ENCODE measurements around the gene SLC35D1.
"Not testable (repeated sequence)": the region's sequence is repeated elsewhere in the genome, so short reads cannot be mapped to it uniquely, and the experiment has no call there.

Gene SLC35D1

DNA sequence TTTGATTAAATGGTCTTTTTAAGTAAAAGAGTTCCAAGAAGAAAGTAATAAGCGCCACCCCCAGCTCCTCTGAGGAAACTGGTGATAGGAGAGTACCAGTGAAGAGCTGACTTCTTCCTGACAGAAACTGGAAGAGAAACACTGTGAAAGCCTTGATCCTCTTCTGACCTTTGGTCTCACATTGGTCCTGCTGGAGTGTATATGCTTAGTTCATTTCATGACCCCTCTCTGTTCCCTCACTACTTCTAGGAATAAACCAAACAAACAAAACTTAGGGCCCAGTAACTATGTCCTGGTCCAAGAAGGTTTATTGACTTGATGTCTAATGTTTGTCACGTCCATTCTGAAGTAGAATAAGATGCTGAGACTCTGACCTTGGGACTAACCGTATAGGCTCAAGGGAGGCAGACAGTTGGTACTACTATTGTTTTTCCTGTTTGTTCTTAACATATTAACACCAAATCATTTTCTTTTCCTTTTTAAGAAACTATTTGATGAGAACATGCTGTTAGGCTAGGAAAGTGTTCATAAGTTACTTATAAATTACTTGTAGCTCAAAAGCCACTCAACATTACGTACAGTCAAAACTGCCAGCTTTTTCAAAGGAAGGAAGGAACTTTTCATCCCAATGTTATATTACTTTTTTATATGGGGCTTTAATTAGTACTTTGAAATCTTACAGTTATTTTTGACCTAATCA, 71.2 kb downstream of the SLC35D1 start:
- DNase-seq: no peak

DNA sequence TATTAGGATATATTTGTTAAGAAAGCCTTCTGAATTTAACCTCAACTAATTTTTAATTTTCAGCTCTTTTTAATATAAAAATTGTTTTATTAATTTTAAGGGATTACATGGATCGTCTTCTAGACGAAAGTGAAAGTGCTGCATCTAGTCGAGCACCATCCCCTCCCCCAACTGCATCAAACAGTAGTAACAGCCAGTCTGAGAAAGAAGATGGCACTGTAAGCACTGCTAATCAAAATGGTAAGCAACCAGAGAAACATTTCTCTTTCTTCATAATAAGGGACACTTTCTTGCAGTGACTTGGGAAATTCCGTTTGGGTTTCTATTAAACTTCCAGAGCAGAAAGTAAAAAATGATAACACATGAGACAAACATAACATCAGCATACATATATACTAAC, 72.3 kb downstream of the SLC35D1 start:
- no peak for DNase-seq

DNA sequence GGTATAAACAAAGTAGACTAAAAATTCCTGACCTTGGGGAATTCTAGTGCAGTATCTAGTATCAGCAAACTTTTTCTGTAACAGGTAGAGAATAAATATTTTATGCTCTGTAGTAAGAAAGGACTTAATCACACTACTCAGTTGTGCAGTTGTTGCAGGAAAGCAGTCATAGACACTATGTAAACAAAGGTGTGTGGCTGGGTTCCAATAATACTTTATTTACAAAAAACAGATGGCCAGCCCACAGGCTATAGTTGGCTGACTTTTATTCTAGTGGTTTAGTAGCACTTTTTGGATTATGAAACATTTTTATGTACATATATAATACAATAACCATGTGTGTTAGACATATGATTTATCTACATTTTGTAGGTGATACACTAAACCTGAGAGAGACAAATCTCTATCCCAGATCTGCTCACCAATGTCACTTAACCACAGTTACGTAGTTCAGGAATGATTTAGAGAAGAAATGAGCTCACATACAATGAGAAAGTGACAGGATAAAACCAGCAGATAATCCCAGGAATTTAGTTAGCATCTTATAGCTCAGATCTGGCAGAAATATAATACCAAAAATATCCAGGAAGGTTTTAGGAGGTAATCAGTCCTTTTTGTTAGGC, 73.1 kb downstream of the SLC35D1 start:
- DNase-seq: no peak

DNA sequence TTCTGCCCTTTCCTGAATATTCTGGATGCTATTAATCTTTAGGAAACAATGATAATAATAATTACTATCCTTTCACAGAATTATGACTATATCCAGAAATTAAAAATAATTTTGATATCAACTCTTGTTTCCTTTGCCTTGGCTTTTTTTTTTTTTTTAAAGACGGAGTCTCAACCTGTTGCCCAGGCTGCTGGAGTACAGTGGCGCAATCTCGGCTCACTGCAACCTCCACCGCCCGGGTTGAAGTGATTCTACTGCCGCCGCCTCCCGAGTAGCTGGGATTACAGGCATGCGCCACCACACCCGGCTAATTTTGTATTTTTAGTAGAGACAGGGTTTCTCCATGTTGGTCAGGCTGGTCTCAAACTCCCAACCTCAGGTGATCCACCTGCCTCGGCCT, 74.3 kb downstream of the SLC35D1 start:
- not testable (repeated sequence) for DNase-seq

DNA sequence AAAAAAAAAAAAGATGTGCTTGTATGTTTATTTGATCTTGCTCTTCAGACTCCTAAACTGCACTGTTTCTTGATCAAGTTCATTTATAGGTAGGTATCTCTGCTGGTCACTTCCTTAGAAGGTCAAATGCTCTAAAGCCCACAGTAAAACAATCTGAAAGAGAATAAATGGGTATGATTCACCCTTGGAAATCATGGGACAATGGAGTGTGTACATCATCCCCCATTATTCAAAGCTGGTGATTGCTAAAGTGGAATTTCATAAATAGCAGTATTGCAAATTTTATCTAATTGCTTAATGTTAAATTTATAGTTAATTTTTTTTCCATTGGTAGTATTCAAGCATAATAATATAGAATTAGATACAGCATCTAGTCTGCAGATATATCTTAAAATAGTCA, 75.7 kb downstream of the SLC35D1 start:
- DNase-seq: no peak

DNA sequence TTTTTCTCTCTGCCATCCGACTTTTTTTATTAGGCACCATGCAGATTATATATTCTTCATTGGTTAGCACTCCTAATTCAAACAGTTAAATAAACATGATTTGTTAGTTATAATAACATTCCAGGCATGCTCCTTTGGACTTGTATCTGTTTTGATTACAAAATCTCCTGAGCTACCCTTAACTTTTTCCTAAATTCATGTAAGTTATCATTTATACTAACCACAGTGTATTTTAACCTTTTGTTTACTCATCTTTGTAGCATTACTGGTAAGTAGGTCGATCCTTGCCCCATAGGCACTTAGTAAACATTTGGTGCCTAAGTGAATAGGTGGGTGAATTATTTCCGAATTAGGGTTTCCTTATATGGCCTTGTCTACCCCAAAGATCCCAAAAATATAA, 85.4 kb downstream of the SLC35D1 start:
- DNase-seq: no peak

DNA sequence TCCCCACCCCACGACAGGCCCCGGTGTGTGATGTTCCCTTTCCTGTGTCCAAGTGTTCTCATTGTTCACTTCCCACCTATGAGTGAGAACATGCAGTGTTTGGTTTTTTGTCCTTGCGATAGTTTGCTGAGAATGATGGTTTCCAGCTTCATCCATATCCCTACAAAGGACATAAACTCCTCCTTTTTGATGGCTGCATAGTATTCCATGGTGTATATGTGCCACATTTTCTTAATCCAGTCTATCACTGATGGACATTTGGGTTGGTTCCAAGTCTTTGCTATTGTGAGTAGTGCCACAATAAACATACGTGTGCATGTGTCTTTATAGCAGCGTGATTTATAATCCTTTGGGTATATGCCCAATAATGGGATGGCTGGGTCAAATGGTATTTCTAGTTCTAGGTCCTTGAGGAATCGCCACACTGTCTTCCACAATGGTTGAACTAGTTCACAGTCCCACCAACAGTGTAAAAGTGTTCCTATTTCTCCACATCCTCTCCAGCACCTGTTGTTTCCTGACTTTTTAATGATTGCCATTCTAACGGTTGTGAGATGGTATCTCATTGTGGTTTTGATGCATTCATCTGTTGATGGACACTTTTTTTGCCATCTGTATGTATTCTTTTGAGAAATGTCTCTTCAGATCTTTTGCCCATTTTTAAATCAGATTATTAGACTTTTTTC, 87.6 kb downstream of the SLC35D1 start:
- not testable (repeated sequence) for DNase-seq

DNA sequence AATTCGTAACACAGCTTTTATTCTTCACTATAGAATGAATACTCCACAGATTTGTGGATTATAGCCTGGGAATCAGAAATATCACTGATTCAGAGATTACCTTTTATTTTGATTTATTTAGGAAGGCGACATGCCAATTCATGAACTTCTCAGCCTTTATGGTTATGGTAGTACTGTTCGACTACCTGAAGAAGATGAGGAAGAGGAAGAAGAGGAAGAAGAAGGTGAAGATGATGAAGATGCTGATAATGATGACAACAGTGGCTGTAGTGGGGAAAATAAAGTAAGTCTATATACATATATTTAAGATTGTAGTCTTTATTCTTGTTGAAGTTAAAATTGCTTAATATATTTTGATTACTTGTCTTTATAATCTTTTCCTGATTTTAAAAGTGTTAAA, 96.0 kb downstream of the SLC35D1 start:
- no peak for DNase-seq

DNA sequence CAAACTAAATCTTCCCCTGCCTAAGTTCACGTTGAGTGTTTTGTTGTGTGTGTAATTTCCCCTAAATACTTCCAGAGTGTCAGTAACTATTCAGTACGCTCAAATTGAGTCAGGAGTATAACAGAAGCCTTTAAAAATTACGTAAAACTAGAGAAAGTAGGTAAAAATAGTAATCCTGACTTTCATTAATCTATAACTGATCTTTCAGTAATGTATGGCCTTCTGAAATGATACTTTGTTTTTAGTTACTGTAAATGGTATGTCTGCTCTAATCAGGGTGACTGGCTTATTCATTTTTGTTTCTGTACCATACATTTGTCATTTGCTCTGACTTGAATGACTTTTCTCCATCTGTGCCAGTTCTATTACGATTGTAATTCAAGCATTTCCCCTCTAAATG, 99.7 kb downstream of the SLC35D1 start:
- no peak for DNase-seq

DNA sequence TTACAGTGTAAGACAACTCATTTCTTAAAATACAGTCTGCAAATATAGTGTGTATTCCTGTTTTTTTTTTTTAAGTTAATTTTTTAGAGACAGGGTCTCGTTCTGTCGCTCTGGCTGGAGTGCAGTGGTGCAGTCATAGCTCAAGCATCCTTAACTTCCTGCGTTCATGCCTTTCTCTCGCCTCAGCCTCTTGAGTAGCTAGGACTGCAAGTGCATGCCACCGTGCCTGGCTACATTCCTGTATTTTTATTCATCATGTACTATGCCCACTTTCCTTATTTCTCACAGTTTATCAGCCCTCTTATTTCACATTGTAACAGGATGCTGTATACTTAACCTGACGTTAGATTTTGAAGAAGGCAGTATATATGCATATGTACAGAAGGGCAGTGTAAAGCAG, 102.4 kb downstream of the SLC35D1 start:
- DNase-seq: no peak

Measured in NCI-H1930 (cell line).